Measurements from ENCODE around the gene SEC14L2.
"Not testable (repeated sequence)": the region's sequence is repeated elsewhere in the genome, so short reads cannot be mapped to it uniquely, and the experiment has no call there.

The SEC14L2 gene

GRCh38 chr22:30455075-30455840, 58.4 kb downstream of the SEC14L2 start:
- no peak for DNase-seq (ENCODE audit: low spot score)

GRCh38 chr22:30457981-30458380, 61.2 kb downstream of the SEC14L2 start:
- no peak for DNase-seq (ENCODE audit: low spot score)

DNA sequence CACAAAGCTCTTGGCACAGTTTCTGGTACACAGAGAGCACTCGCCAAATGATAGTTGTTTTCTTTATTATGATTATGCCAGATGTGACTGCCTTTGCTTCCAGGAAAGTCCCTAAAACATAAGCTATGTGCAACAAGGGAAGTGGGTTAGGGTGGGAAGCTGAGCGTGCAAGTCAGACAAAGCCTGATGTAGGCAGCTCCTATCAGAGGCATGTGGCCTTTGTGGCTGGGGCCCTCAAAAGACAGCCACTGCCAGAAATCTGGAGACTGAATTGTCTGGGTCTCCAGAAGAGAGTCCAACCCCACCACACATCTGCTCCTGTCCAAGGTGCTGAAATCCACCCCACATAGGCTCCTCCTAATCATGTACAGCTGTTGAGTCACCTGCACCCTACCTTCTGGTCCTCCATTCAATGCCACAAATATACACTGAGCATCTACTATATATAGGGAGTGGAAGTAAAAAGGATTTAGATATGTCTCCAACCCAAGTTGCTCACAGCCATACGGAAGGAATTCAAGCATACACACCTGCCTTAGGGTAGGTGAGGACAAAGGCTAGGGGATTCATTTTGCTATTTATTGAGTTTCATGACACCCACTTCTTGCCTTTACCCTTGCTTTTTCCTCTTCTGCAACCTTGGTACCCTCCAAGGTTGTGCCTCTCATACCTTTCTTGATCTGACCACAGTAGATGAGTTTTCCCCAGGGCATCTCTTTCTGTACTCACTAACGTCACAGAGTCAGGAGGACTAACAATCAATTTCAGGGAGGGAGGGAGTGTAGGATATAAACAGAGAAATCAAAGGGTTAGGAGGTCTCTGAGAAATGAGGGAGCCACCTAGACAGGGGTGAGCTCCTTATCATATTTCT, 62.6 kb downstream of the SEC14L2 start:
- DNase-seq (ENCODE audit: low spot score): peak; percentile 58

GRCh38 chr22:30460147-30460546, 63.3 kb downstream of the SEC14L2 start:
- DNase-seq (ENCODE audit: low spot score): no peak

GRCh38 chr22:30460555-30460954, 63.7 kb downstream of the SEC14L2 start:
- DNase-seq (ENCODE audit: low spot score): not testable (repeated sequence)

- DNase-seq (ENCODE audit: low spot score): no peak
These were observed 72.3 kb downstream of the SEC14L2 start for GRCh38 chr22:30469165-30469564.

GRCh38 chr22:30470655-30471054, 73.8 kb downstream of the SEC14L2 start:
- no peak for DNase-seq (ENCODE audit: low spot score)

DNA sequence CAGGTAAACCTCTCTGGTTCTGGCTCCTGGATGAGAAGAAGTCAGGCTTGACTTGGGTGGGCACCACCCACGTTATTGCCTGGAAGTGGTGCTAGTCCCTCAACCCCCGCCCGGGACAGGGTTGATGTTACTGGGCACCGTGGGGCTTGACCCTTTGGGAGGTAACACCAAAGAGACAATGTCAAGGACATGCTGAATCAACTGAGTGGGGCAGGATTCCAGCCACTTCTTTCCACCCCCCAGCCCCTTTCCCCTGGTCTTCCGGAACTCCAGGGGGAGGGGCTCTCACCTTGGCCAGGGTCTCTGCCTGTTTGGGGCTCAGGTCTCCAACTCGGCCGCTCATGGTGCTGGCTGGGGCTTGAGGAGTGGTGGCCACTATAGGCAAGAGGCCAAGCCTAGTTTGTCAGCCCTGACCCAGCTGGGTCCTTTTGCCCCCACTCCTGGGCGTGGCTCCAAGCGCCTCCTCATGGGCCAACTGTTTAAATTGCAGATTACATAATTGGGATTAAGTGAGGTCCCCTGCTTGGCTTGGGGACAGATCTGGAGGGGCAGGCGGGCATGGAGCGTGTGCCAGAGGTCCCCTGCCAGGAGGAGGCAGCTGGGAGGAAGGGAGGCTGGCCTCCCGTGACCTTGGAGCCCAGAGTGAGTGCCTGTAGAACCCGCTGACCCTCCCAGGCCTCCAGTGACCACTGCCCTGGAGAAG, 74.9 kb downstream of the SEC14L2 start, which contains the start of gene SEC14L3:
Gene SEC14L3, minus strand, starts transcription at position 402 of the 703 bp plus-strand sequence. Its CDS starts 59 bp downstream, at position 343.
- no peak for DNase-seq (ENCODE audit: low spot score)

GRCh38 chr22:30472994-30473720, 76.3 kb downstream of the SEC14L2 start:
- no peak for DNase-seq (ENCODE audit: low spot score)

- no peak for DNase-seq (ENCODE audit: low spot score)
These were observed 77.3 kb downstream of the SEC14L2 start for GRCh38 chr22:30474121-30474520.
